HG02798 (cell line): ENCODE results near the gene PEBP1.

ENCODE experiments used
- ATAC-seq: cut with Tn5 transposase; IDR thresholded peaks from one replicate; pipeline ENCODE4 v1.9.1; 2021; ENCODE audit warnings: mild to moderate bottlenecking; ENCODE audit not compliant: unreplicated experiment, poor library complexity

Gene PEBP1

GRCh38 chr12:118188690-118189371, 52.9 kb downstream of the PEBP1 start:
- no peak for ATAC-seq

DNA sequence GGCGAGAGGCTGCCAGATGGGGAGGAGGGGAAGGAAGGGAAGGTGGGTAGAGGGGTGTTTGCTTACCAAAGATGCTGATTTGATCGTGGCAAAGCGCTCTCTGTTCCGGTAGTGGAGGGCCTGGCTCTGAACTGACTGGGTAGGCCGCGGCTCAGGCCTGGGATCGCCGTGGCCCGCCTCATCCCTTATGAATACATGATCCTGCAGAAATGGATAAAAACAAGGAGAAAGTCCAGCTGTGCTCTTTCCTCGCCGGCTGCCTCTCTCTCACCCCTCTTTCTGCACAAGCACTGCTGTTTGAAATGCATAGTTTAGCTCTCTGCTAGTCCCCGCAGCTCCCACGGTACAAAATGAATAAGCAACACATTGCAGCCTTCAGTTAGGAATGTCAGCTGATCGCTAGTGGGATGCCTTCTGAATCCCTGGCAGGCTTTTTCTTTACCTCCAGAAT, 53.8 kb downstream of the PEBP1 start:
- ATAC-seq, result no peak

GRCh38 chr12:118190266-118190665, 54.3 kb downstream of the PEBP1 start:
- ATAC-seq, result no peak

- no peak for ATAC-seq
Observed at GRCh38 chr12:118193477-118193876, 57.6 kb downstream of the PEBP1 start.

DNA sequence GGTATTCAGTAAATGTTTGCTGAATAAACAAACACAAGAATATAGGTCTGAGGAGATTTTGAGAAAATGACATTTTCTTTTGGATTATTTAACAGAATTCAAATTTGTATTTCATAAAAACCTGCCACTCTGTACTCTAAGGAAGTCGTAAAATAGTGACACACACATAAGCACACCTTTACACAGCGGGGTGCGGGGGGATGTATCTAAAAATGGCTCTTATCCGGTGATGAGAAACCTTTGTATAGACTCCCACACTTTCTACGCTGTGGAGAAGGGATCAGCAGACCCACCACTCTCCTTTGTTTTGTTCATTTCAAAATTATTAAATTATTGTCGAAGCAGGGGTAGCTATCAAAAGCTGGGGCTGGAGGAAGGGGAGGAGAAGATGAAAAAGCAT, 58.0 kb downstream of the PEBP1 start:
- no peak for ATAC-seq
